ENCODE data around the gene RYK. TPM values are rescaled to one million over a fixed set of nuclear protein-coding genes. Genes with fewer than 3 reads are reported as not detected.

Gene RYK
- total and polyA plus RNA-seq, 2 donors (not counting 3 experiments of a cell fraction or from before 2014, with no cell fraction given) = 23.8 to 48.3 TPM

- dilution Hi-C loops (cut with MboI; ENCODE audit: extremely low pct_ligation_motif_present, low sequenced_read_pairs) (loop anchor here (25.0 kb wide), 1 partner anchor 276 kb away; no protein-coding TSS in a partner anchor), intact Hi-C loops (cut with micrococcal nuclease) (loop anchor here (1.0 to 5.0 kb wide), 6 partner anchors 11 to 261 kb away; partner anchors contain the start of genes AMOTL2 and RYK)
- peaks cover 3% of the 10 kb centered on the region for H3K4me1 ChIP-seq (ENCODE audit: control insufficient read depth, extremely low read depth, insufficient read depth, low read length)
- DNase-seq (ENCODE audit: low read depth, low spot score) (peak; percentile 81), FAIRE-seq (peak; percentile 81)
- no peaks in the 10 kb centered on the region for H3K27me3 ChIP-seq (ENCODE audit: control insufficient read depth in 2 of 2, insufficient read depth in 2 of 2, low read length in 2 of 2)
- peaks cover 3% of the 10 kb centered on the region for H4K20me1 ChIP-seq (replicated peaks; ENCODE audit: control insufficient read depth, extremely low read depth, insufficient read depth, low read length)
- no peaks in the 10 kb centered on the region for H3K9me1 ChIP-seq (replicated peaks; ENCODE audit: control insufficient read depth, extremely low read depth, insufficient read depth, low read length)
- H3K4me2 ChIP-seq (ENCODE audit: insufficient read depth, low read length) = no peak overlapping the region
- TF ChIP-seq GATA2 (IDR thresholded peaks at IDR 0.05; ENCODE audit: insufficient read depth, insufficient read length, low read depth, low read length) = peak; percentile 39
- no peak for TF ChIP-seq JUN (IDR thresholded peaks at IDR 0.05; ENCODE audit: borderline replicate concordance, insufficient read depth, insufficient read length, low read depth)
- TF ChIP-seq EZH2 (IDR thresholded peaks at IDR 0.05; ENCODE audit: borderline replicate concordance, low read depth, low read length, severe bottlenecking) = no peak
- TF ChIP-seq POLR2AphosphoS5 (IDR thresholded peaks at IDR 0.05; ENCODE audit: insufficient read depth, low read depth, low read length) = no peak
- TF ChIP-seq POLR2A (IDR thresholded peaks at IDR 0.05; ENCODE audit: low read depth, low read length) = no peak
- TF ChIP-seq MYC (IDR thresholded peaks at IDR 0.05; ENCODE audit: low read depth, low read length) = no peak
- no peak for TF ChIP-seq FOS (IDR thresholded peaks at IDR 0.05; ENCODE audit: borderline replicate concordance, insufficient read depth, low read length)
- no peak for TF ChIP-seq MAX (IDR thresholded peaks at IDR 0.05; ENCODE audit: insufficient read depth, insufficient read length)
- TF ChIP-seq, protein P1, sequence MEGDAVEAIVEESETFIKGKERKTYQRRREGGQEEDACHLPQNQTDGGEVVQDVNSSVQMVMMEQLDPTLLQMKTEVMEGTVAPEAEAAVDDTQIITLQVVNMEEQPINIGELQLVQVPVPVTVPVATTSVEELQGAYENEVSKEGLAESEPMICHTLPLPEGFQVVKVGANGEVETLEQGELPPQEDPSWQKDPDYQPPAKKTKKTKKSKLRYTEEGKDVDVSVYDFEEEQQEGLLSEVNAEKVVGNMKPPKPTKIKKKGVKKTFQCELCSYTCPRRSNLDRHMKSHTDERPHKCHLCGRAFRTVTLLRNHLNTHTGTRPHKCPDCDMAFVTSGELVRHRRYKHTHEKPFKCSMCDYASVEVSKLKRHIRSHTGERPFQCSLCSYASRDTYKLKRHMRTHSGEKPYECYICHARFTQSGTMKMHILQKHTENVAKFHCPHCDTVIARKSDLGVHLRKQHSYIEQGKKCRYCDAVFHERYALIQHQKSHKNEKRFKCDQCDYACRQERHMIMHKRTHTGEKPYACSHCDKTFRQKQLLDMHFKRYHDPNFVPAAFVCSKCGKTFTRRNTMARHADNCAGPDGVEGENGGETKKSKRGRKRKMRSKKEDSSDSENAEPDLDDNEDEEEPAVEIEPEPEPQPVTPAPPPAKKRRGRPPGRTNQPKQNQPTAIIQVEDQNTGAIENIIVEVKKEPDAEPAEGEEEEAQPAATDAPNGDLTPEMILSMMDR (IDR thresholded peaks at IDR 0.05; ENCODE audit: extremely low read depth in 1 of 2, insufficient read depth in 1 of 2, low read depth in 1 of 2, low read length in 2 of 2) = peak; percentile 91
- POLR2A ChIA-PET = no interaction called here
- H3K36me3 ChIP-seq (ENCODE audit: control insufficient read depth in 2 of 2, extremely low read depth in 1 of 2, insufficient read depth in 2 of 2, low read length in 2 of 2) = peaks cover 4 to 7% of the 10 kb centered on the region in 2 experiments
- no peaks in the 10 kb centered on the region for H3K79me2 ChIP-seq (ENCODE audit: control insufficient read depth, insufficient read depth, low read length)
- BruUV-seq (replicated peaks) = no TSS peak
- H3K9me3 ChIP-seq (replicated peaks; ENCODE audit: control insufficient read depth, insufficient read depth, low read length) = no peaks in the 10 kb centered on the region
- H3K27ac ChIP-seq (ENCODE audit: insufficient read depth, low read depth, low read length) = no peak overlapping the region
- no peak overlapping the region for H2AFZ ChIP-seq (ENCODE audit: low read depth, low read length)
- no peak overlapping the region for H3K4me3 ChIP-seq (replicated peaks in 1 of 3; ENCODE audit: insufficient read depth in 1 of 3, low read depth in 1 of 3, low read length in 3 of 3)
- no peak overlapping the region for H3K9ac ChIP-seq (replicated peaks; ENCODE audit: extremely low read depth, insufficient read depth, low read length)
- CTCF ChIA-PET = interaction anchor here (0.6 to 4.0 kb wide), 53 partner anchors 12 to 1487 kb away, joined by 3 to 223 read pairs (median 5); partner anchors contain the start of genes ANAPC13, CEP63 and RYK
These were observed 37.5 kb downstream of the RYK start for GRCh38 chr3:134212967-134213665.

Data from endothelial cell of umbilical vein (primary cell).